Glutamatergic neuron (in vitro differentiated cells): ENCODE data around the gene EFNA2. TPM values are rescaled to one million over a fixed set of nuclear protein-coding genes. Genes with fewer than 3 reads are reported as not detected.
A peak's percentile ranks its signal among the peaks of the same experiment; 100 is the strongest.

Experiments
- DNase-seq: peaks from one replicate; pipeline ENCODE4 v3.0.0; 2022
- H3K27ac Mint-ChIP-seq: one replicate; pipeline ENCODE4 v1.8.0; 2020; ENCODE audit warnings: mild to moderate bottlenecking, mixed read lengths, inconsistent platforms; ENCODE audit not compliant: unreplicated experiment
- H3K27me3 Mint-ChIP-seq: one replicate; pipeline ENCODE4 v1.8.0; 2020; ENCODE audit warnings: mild to moderate bottlenecking, moderate library complexity, mixed read lengths, inconsistent platforms; ENCODE audit not compliant: unreplicated experiment
- H3K36me3 Mint-ChIP-seq: one replicate; pipeline ENCODE4 v1.8.0; 2020; ENCODE audit warnings: mild to moderate bottlenecking, mixed read lengths, inconsistent platforms; ENCODE audit not compliant: unreplicated experiment
- H3K4me1 Mint-ChIP-seq: one replicate; pipeline ENCODE4 v1.8.0; 2020; ENCODE audit warnings: mild to moderate bottlenecking, low read depth, mixed read lengths, inconsistent platforms; ENCODE audit not compliant: unreplicated experiment
- H3K4me3 Mint-ChIP-seq: one replicate; pipeline ENCODE4 v1.8.0; 2020; ENCODE audit warnings: mild to moderate bottlenecking, mixed read lengths, inconsistent platforms; ENCODE audit not compliant: unreplicated experiment
- H3K9me3 Mint-ChIP-seq: one replicate; pipeline ENCODE4 v1.8.0; 2020; ENCODE audit warnings: mild to moderate bottlenecking, moderate library complexity, mixed read lengths, inconsistent platforms; ENCODE audit not compliant: unreplicated experiment
- CTCF ChIP-seq: fragments of 200-600 bp; sonication (generic); IDR thresholded peaks from one replicate; pipeline ENCODE4 v1.5.0; 2021; ENCODE audit not compliant: partially characterized antibody, unreplicated experiment
- total RNA-seq: library from RNA; stranded (reverse); fragmentation: NEBNext Ultra II Directional; extraction: Animal tissue kit (Norgen Biotek cat#: 25700); gene quantifications from one replicate; pipeline ENCODE4 v1.2.1, GENCODE V29; 2021; ENCODE audit not compliant: unreplicated experiment

The EFNA2 gene
- total RNA-seq, 1 donor from 2014 or later, result 61.4 TPM

GRCh38 chr19:1275976-1276627 lies 9.6 kb upstream of the EFNA2 start:
- Mint-ChIP-seq H3K36me3 (no peaks in the 10 kb centered on the region), H3K27ac (no peak overlapping the region), H3K4me3 (peak overlapping the region; percentile 86), H3K9me3 (peaks cover 15% of the 10 kb centered on the region), H3K27me3 (peaks cover 22% of the 10 kb centered on the region), H3K4me1 (peaks cover 25% of the 10 kb centered on the region)
- no peak for TF ChIP-seq CTCF
- DNase-seq, result no peak

DNA sequence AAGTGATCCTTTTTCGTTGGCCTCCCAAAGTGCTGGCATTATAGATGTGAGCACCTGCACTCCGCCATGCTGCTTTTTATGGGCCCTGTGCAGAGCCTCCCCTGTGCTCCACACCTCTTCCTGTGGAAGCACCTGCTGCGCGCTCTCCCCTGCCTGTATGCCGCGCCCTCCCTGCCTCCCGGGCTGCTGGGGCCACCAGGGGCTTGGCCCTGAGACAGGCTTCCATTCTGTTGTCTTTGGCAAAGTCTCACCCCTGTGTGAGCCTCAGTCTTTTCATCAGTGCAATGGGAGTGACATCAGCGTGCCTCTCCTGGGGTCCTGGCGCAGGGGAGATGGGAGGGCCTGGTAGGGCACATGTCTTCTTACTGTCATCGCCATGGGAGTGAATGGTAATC lies 9.0 kb upstream of the EFNA2 start:
- Mint-ChIP-seq H3K4me1 (peaks cover 21% of the 10 kb centered on the region), H3K4me3 (peak overlapping the region; percentile 86), H3K27ac (no peak overlapping the region), H3K27me3 (peaks cover 22% of the 10 kb centered on the region), H3K9me3 (peaks cover 15% of the 10 kb centered on the region), H3K36me3 (no peaks in the 10 kb centered on the region)
- TF ChIP-seq CTCF, result no peak
- DNase-seq, result no peak

DNA sequence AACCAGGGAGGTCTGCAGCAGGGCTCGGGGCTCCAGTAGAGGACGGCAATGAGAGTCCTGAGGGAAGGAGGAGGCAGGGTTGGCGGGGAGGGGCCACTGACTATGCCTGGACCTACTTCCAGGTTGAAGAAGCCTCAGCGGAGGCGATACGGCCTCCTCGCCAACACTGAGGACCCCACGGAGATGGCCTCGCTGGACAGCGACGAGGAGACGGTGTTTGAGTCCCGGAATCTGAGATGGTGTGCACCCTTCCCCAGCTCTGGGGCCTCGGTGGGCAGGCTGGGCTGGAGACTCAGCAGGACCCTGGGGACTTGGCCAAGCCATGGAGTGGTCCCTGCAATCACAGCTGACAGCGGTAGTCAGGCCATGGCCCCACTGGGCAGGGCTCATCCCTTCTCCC lies 8.6 kb upstream of the EFNA2 start:
- TF ChIP-seq CTCF, result no peak
- Mint-ChIP-seq H3K9me3 (peaks cover 15% of the 10 kb centered on the region), H3K27me3 (peaks cover 20% of the 10 kb centered on the region), H3K27ac (no peak overlapping the region), H3K4me3 (peak overlapping the region; percentile 86), H3K36me3 (no peaks in the 10 kb centered on the region), H3K4me1 (peaks cover 21% of the 10 kb centered on the region)
- no peak for DNase-seq

DNA sequence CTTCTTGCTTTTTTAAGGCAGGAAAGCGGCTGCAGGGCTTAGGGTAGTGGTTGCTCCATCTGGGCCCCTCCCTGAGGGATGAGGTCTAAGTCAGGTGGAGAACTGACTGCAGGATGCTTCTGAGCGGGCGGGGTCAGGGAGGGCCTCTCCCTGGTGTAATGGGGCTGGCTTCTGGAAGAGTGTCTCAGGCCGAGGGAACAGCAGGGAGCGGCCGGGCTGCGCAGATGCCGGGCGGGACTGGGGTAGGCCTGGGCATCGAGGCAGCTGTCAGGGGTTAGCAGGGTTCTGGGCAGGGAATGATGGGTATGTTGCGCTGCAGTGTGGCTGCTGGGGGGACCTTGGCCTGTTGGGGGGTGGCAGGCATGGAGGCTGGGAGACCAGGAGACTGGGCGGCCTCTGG lies 7.6 kb upstream of the EFNA2 start:
- Mint-ChIP-seq H3K27me3 (peaks cover 16% of the 10 kb centered on the region), H3K27ac (no peak overlapping the region), H3K4me3 (no peak overlapping the region), H3K9me3 (peaks cover 6% of the 10 kb centered on the region), H3K4me1 (peaks cover 14% of the 10 kb centered on the region), H3K36me3 (no peaks in the 10 kb centered on the region)
- no peak for TF ChIP-seq CTCF
- DNase-seq, result no peak

DNA sequence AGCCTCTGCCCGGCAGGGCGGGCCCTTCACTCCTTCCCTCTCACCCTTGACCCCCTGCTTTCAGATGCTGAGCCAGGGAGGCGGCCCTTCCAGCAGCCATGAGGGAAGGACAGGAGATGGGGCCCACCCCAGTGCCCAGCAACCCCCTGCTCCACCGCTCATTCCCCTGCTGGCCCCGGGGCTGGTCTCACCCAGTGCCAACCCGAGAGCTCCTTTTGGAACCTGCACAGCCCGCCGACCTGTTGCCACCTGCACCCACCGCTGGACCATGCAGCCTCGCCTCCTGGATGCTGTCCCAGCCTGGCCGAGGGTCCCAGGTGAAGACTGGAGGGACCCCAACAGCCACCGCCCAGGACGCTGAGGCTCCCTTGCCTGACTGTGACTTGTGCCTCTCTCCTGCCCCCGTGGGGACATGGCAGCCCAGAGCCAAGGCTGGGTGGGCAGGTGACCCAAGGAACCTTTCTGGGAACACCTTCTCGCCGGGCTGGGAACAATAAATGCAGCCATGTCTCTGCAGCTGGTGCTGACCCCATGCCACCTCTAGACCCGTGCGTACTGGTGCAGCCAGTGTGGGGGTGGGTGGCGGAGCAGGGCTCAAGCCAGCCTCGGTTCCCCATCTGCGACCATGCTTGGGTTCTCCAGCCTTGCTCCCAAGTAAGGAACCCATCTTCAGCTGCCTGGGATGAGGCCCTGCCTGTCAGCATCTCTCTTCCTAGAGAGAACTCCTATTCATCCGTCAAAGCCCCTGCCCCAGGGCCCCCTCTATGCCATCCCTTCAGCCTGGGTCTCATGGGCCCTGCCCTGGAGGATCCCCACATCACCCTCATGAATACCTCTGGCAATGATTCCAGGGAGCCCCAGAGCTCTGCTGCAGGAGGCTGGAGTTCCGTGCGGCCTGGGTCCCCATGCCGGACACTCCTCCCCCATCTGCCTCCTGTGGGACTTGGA lies 6.7 kb upstream of the EFNA2 start:
- Mint-ChIP-seq H3K36me3 (no peaks in the 10 kb centered on the region), H3K4me1 (peaks cover 10% of the 10 kb centered on the region), H3K9me3 (peaks cover 2% of the 10 kb centered on the region), H3K27ac (no peak overlapping the region), H3K27me3 (peaks cover 11% of the 10 kb centered on the region), H3K4me3 (no peak overlapping the region)
- DNase-seq, result no peak
- no peak for TF ChIP-seq CTCF
